B cell (primary cell): Measurements from ENCODE around the gene UCP2. TPM values are rescaled to one million over a fixed set of nuclear protein-coding genes. Genes with fewer than 3 reads are reported as not detected.

Experiments
- ATAC-seq: fragments of 200-7000 bp; cut with Tn5 transposase; one replicate; pipeline ENCODE4 v1.10.0; 2021; ENCODE audit warnings: low read depth, mild to moderate bottlenecking, moderate number of reproducible peaks, moderate library complexity
- CTCF ChIA-PET: fragments of 350-600 bp; sonication (Branson Sonifier 250); formaldehyde crosslinking; loops from one replicate; lab custom pipeline; 2021; ENCODE audit warnings: antibody characterized with exemption, inconsistent platforms; lab: Charles Lee
- POLR2A ChIA-PET: fragments of 350-600 bp; sonication (Branson Sonifier 250); formaldehyde crosslinking; loops from one replicate; lab custom pipeline; 2021; ENCODE audit warnings: antibody characterized with exemption; lab: Charles Lee
- DNase-seq: peaks from one replicate; pipeline ENCODE4 v3.0.0; 2013
- H2AFZ ChIP-seq: 2 replicates; pipeline ENCODE4 v1.6.1; 2012; ENCODE audit warnings: mild to moderate bottlenecking, low read depth, low read length; ENCODE audit not compliant: insufficient read depth, poor library complexity, severe bottlenecking
- H3K27ac ChIP-seq, 2 donors: 1 replicate in 1 of 2; 2 replicates in 1 of 2; pipeline ENCODE4 v1.5.1; 2012 to 2013; ENCODE audit warnings: low read length in 2 of 2, mild to moderate bottlenecking in 2 of 2, moderate library complexity in 1 of 2
- H3K27me3 ChIP-seq, 4 experiments: fragments of 200-600 bp in 1 of 4; sonication (generic) in 1 of 4; replicated peaks in 1 of 4; 1 replicate in 2 of 4; 2 replicates in 2 of 4; pipeline versions ENCODE4 v1.6.1 to v1.7.0; 2013 to 2016; ENCODE audit warnings: low read length in 3 of 4, mild to moderate bottlenecking in 2 of 4, mixed read lengths in 1 of 4, moderate library complexity in 1 of 4; ENCODE audit not compliant: insufficient read depth in 4 of 4, control insufficient read depth in 3 of 4; ENCODE audit errors: control extremely low read depth in 1 of 4
- H3K36me3 ChIP-seq, 2 experiments: replicated peaks in 1 of 2; 1 replicate in 1 of 2; 2 replicates in 1 of 2; pipeline versions ENCODE4 v1.6.1 to v1.7.1; 2013; ENCODE audit warnings: low read length in 1 of 2; ENCODE audit not compliant: insufficient read depth in 2 of 2, control insufficient read depth in 1 of 2; ENCODE audit errors: control extremely low read depth in 1 of 2, extremely low read depth in 1 of 2
- H3K4me1 ChIP-seq, 2 donors: fragments of 200-600 bp in 1 of 2; sonication (generic) in 1 of 2; 1 replicate in 1 of 2; 2 replicates in 1 of 2; pipeline versions ENCODE4 v1.5.1 to v1.6.1; 2013 to 2017; ENCODE audit warnings: low read length in 2 of 2; ENCODE audit not compliant: control insufficient read depth in 2 of 2, insufficient read depth in 2 of 2
- H3K4me2 ChIP-seq: replicated peaks from 2 replicates; pipeline ENCODE3; 2012; ENCODE audit warnings: mild to moderate bottlenecking, low read depth, low read length; ENCODE audit not compliant: poor library complexity, severe bottlenecking
- H3K4me3 ChIP-seq, 5 experiments: fragments of 200-600 bp in 1 of 5; sonication (generic) in 1 of 5; 1 replicate in 3 of 5; 2 replicates in 2 of 5; pipeline versions ENCODE4 v1.5.1 to v1.7.0; 2011 to 2016; ENCODE audit warnings: low read length in 4 of 5, mild to moderate bottlenecking in 4 of 5, low read depth in 2 of 5, control low read depth in 1 of 5, moderate library complexity in 1 of 5; ENCODE audit not compliant: insufficient read depth in 1 of 5; ENCODE audit errors: control extremely low read depth in 1 of 5, extremely low read depth in 1 of 5
- H3K79me2 ChIP-seq: fragments of 200-600 bp; sonication (generic); one replicate; pipeline ENCODE4 v1.6.0; 2016; ENCODE audit warnings: low read length; ENCODE audit not compliant: control insufficient read depth, insufficient read depth
- H3K9ac ChIP-seq: fragments of 200-600 bp; sonication (generic); 2 replicates; pipeline ENCODE4 v1.6.1; 2017; ENCODE audit warnings: mild to moderate bottlenecking, low read length, moderate library complexity
- H3K9me3 ChIP-seq, 3 donors: one replicate each; pipeline versions ENCODE4 v1.6.1 to v1.7.1; 2013; ENCODE audit warnings: low read length in 2 of 3; ENCODE audit not compliant: control insufficient read depth in 2 of 3, insufficient read depth in 1 of 3; ENCODE audit errors: control extremely low read depth in 1 of 3
- H4K20me1 ChIP-seq: 2 replicates; pipeline ENCODE4 v1.6.0; 2012; ENCODE audit warnings: mild to moderate bottlenecking, low read length; ENCODE audit not compliant: insufficient read depth, control insufficient read depth, poor library complexity, severe bottlenecking
- H3K27ac Mint-ChIP-seq: one replicate; pipeline ENCODE4 v1.8.0; 2021; ENCODE audit warnings: mixed read lengths
- H3K27me3 Mint-ChIP-seq: one replicate; pipeline ENCODE4 v1.8.0; 2021; ENCODE audit warnings: mixed read lengths
- H3K4me1 Mint-ChIP-seq: one replicate; pipeline ENCODE4 v1.8.0; 2021; ENCODE audit warnings: mixed read lengths
- H3K4me3 Mint-ChIP-seq: one replicate; pipeline ENCODE4 v1.8.0; 2021; ENCODE audit warnings: mixed read lengths
- H3K9me3 Mint-ChIP-seq: one replicate; pipeline ENCODE4 v1.8.0; 2022; ENCODE audit warnings: mixed read lengths; ENCODE audit not compliant: insufficient read depth
- EZH2 ChIP-seq: IDR thresholded peaks from 2 replicates; pipeline ENCODE4 v1.6.1; 2012; ENCODE audit warnings: borderline replicate concordance, low read depth, mild to moderate bottlenecking, moderate library complexity, low read length; ENCODE audit not compliant: insufficient read depth, poor library complexity, severe bottlenecking
- WGBS: methylation state at CpG from one replicate; pipeline ENCODE4 v1.1.5; 2013; ENCODE audit warnings: missing lambda C conversion rate; ENCODE audit not compliant: insufficient coverage; 5-methylcytosine and 5-hydroxymethylcytosine counted together
- intact Hi-C: fragments of 100-400 bp; cut with micrococcal nuclease; formaldehyde crosslinking; loops from one replicate; pipeline ENCODE4 v1.10.0; 2022
- polyA plus RNA-seq: library from polyadenylated mRNA; depleted of rRNA; stranded (reverse); fragments of >200 nt; gene quantifications from 2 replicates; pipeline ENCODE4 v1.2.3, GENCODE V29; 2012
- total RNA-seq, 2 donors: library from RNA; stranded (reverse); fragments of 120-200 nt in 1 of 2; gene quantifications; 1 replicate in 1 of 2; 2 replicates in 1 of 2; pipeline versions ENCODE4 v1.2.3 to v1.2.4, GENCODE V29; 2013 to 2022
- TF ChIP-seq, protein P1 (sequence below): fragments of 200-600 bp; IDR thresholded peaks from one replicate; pipeline ENCODE4 v1.8.0; 2022; ENCODE audit warnings: antibody characterized with exemption, mild to moderate bottlenecking

UCP2 gene
- total and polyA plus RNA-seq, 2 donors (not counting 1 experiment from before 2014, with no cell fraction given): 613 to 697 TPM

DNA sequence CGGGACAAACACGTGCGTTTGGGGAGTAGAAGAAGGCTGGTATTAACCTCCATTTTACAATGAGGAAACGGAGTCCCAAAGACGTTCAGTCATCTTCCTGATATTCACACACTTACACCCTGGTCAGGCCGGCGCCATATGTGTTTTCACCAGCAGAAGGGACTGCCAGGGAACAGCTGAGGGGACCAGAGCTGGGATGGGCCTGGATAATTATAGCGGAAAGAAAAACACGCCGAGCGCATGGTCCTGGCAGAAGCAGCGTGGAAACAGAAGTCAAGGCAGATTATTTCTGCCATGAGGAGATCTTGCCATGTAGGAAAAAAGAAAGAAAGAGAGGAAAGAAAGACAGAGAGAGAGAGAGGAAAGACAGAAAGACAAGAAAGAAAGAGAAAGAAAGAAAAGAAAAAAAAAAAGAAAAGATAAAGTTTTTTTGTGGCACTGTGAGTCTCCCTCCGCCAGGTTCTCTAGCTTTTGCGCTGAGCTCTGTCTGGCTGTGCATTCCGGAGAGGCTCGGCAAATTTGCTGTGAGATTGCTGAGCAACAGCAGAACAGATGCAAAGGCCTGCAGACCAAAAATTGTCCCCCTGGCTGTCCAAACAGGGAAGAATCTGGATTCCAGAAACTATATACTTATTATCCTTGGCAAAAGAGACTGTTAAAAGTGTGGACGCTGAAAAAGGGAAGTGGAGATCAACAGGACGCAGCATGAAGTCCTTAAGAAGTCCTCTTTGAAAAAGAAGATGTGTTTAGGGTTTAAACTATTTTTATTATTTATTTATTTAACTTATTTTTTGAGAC lies 1.3 kb upstream of the UCP2 start:
- H3K9ac ChIP-seq: peak overlapping the region; percentile 97

More for the DNA sequence above, 1.3 kb upstream of the UCP2 start:
- Histone ChIP-seq H3K36me3 (peaks cover 7 to 26% of the 10 kb centered on the region in 2 experiments), H3K27ac (peak overlapping the region; percentile 94 to 99), H2AFZ (peak overlapping the region; percentile 80), H3K9me3 (no peaks in the 10 kb centered on the region), H4K20me1 (peaks cover 26% of the 10 kb centered on the region), H3K4me1 (peaks cover 33 to 49% of the 10 kb centered on the region in 2 donors), H3K79me2 (peaks cover 40% of the 10 kb centered on the region), H3K27me3 (no peaks in the 10 kb centered on the region), H3K4me2 (peak overlapping the region; percentile 96), H3K4me3 (peak overlapping the region; percentile 5 to 100 (median 96))
- intact Hi-C loops: loop anchor here (2.0 to 5.0 kb wide), 3 partner anchors 187 to 1762 kb away; partner anchors contain the start of genes C2CD3, INPPL1, PGM2L1 and PPME1
- ATAC-seq: no peak
- Mint-ChIP-seq H3K4me3 (peak overlapping the region; percentile 99), H3K9me3 (no peaks in the 10 kb centered on the region), H3K27me3 (no peaks in the 10 kb centered on the region), H3K4me1 (peaks cover 49% of the 10 kb centered on the region), H3K27ac (peak overlapping the region; percentile 99)
- 73% methylated on average over 12 of the region's 18 CpGs for WGBS
- DNase-seq: no peak
- ChIA-PET POLR2A (interaction anchor here (3.8 to 8.8 kb wide), 5 partner anchors 10 to 37 kb away, joined by 28 to 155 read pairs (median 63); no protein-coding TSS in a partner anchor), CTCF (interaction anchor here (0.6 to 7.4 kb wide), 5 partner anchors 11 to 82 kb away, joined by 3 to 97 read pairs (median 4); no protein-coding TSS in a partner anchor)
- TF ChIP-seq EZH2: no peak
- TF ChIP-seq, protein P1, sequence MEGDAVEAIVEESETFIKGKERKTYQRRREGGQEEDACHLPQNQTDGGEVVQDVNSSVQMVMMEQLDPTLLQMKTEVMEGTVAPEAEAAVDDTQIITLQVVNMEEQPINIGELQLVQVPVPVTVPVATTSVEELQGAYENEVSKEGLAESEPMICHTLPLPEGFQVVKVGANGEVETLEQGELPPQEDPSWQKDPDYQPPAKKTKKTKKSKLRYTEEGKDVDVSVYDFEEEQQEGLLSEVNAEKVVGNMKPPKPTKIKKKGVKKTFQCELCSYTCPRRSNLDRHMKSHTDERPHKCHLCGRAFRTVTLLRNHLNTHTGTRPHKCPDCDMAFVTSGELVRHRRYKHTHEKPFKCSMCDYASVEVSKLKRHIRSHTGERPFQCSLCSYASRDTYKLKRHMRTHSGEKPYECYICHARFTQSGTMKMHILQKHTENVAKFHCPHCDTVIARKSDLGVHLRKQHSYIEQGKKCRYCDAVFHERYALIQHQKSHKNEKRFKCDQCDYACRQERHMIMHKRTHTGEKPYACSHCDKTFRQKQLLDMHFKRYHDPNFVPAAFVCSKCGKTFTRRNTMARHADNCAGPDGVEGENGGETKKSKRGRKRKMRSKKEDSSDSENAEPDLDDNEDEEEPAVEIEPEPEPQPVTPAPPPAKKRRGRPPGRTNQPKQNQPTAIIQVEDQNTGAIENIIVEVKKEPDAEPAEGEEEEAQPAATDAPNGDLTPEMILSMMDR: no peak
